Motor neuron (in vitro differentiated cells): ENCODE results near the gene VWA2. TPM values are rescaled to one million over a fixed set of nuclear protein-coding genes. Genes with fewer than 3 reads are reported as not detected.

Experiments used
- ATAC-seq, 8 experiments: fragments of 200-7000 bp; cut with Tn5 transposase; replicated peaks in 6 of 8; 2 replicates each; pipeline ENCODE4 v1.8.0; 2021; ENCODE audit warnings: mild to moderate bottlenecking in 8 of 8, moderate library complexity in 8 of 8
- H3K27ac ChIP-seq, 2 donors: fragments of 250-450 bp; sonication (Bioruptor Pico); 2 replicates each; pipeline ENCODE4 v1.9.0; 2021; ENCODE audit warnings: antibody characterized with exemption in 2 of 2, mild to moderate bottlenecking in 2 of 2, moderate library complexity in 1 of 2
- H3K4me1 ChIP-seq, 2 donors: fragments of 250-450 bp; sonication (Bioruptor Pico); replicated peaks in 1 of 2; 2 replicates each; pipeline ENCODE4 v1.6.1; 2021; ENCODE audit warnings: antibody characterized with exemption in 2 of 2, mild to moderate bottlenecking in 2 of 2, moderate library complexity in 1 of 2
- H3K4me3 ChIP-seq, 5 donors: fragments of 250-450 bp; sonication (Bioruptor Pico); 2 replicates each; pipeline ENCODE4 v1.9.0; 2021; ENCODE audit warnings: antibody characterized with exemption in 5 of 5, mild to moderate bottlenecking in 5 of 5, moderate library complexity in 4 of 5
- WGBS, 10 experiments: fragments of 450-650 bp; shearing (Covaris generic); methylation state at CpG; one replicate each; pipeline ENCODE4 v1.0.0; 2022; 5-methylcytosine and 5-hydroxymethylcytosine counted together
- in situ Hi-C, 9 experiments: fragments of 400-800 bp; cut with MboI; loops; one replicate each; pipeline ENCODE4 v1.15.0; 2021; ENCODE audit warnings: low sequenced_read_pairs in 9 of 9, low pct_unique_long_range_greater_than_20kb in 2 of 9; ENCODE audit not compliant: unreplicated experiment in 9 of 9
- total RNA-seq, 8 experiments: library from RNA; unstranded; fragments of 300-600 nt; gene quantifications; 2 replicates each; pipeline versions ENCODE4 v1.2.3 to v1.2.4, GENCODE V29; 2022

VWA2 gene
- total RNA-seq, 8 experiments from 2014 or later, result 0.08 to 3.3 (median 0.23) TPM; not detected in 1

DNA sequence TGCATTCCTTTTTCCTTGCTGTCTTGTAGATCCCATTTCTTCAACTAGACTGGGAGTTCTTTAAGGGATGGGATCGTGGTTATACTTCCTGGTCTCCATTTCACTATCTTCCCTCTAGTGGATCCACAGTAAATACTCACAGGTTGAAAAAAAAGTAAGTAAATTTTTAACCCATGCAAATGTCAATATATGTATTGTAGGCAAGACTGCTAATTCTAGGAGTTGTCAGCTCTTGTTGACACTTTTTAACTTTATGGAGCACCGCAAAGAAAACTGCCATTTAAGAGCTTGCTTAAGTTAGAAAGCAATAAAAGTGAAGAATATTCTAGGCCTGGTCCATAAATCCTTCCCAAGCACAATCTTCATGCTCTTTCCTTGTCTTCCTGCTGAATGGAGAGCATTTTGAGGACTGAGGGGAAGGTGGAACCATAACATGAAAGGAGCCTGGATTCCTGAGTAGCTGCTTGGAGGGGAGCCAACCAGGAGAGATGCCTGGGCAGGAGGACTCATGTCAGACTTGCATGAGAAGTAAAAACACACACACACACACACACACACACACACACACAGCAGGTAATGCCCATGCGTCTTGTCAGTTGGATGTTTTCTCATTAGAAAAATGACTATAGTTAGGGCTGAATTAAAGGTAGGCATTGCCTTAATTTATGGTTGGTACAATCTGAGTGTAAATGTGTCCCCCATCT is 32.2 kb downstream of the VWA2 start:
- peak in 3 of 8 experiments; percentile 18 to 29 (median 27) for ATAC-seq
- Histone ChIP-seq H3K4me3 (no peak overlapping the region), H3K4me1 (no peaks in the 10 kb centered on the region), H3K27ac (no peak overlapping the region)
- 44 to 100% (median 75%) methylated on average over 1 to 3 of the region's 3 CpGs for WGBS, 10 experiments
- in situ Hi-C loops, result no loop called here

DNA sequence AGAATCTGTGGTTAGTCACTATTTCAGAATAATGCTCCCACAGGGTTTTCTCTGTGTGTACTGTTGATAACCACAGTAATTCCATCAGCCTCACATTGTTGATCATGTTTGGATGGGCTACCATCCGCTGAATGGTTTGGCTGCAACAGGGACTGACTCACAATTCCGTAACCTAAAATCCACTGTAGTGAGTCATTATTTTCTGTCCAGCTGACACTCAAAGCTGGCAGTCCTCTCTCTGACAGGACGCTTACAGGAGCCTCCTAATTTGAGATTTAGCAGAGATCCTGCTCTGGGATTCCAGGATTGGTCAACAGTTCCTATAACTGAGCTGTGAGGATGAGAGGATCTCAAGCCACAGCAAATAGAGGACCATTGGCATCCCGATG is 32.7 kb downstream of the VWA2 start:
- no peak overlapping the region for H3K27ac ChIP-seq
- no peak overlapping the region for H3K4me3 ChIP-seq
- no peaks in the 10 kb centered on the region for H3K4me1 ChIP-seq
- ATAC-seq, result peak in 3 of 8 experiments; percentile 53 to 98 (median 97)
- WGBS, 10 experiments, result 0 to 87% (median 40%) methylated on average over 1 to 3 of the region's 4 CpGs; no CpG with 5 or more reads in 2 of the 10 experiments
- in situ Hi-C loops, result no loop called here

DNA sequence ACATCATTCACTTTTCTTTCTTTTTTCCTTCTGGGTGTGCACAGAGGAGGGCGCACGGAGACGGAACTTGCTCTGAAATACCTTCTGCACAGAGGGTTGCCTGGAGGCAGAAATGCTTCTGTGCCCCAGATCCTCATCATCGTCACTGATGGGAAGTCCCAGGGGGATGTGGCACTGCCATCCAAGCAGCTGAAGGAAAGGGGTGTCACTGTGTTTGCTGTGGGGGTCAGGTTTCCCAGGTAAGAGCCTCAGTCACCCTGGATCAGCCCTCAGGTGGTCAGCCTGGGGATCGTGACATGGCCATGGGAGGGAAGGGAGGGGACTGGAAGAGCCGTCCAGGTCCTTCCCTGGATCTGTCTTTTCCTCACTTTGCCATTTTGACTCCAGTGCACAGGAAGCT is 33.6 kb downstream of the VWA2 start:
- no peak overlapping the region for H3K27ac ChIP-seq
- H3K4me3 ChIP-seq, result no peak overlapping the region
- in situ Hi-C loops, result no loop called here
- 97 to 100% (median 100%) methylated on average over 1 to 4 of the region's 6 CpGs; no CpG with 5 or more reads in 6 of the 10 experiments for WGBS, 10 experiments
- H3K4me1 ChIP-seq, result no peaks in the 10 kb centered on the region
- no peak for ATAC-seq

DNA sequence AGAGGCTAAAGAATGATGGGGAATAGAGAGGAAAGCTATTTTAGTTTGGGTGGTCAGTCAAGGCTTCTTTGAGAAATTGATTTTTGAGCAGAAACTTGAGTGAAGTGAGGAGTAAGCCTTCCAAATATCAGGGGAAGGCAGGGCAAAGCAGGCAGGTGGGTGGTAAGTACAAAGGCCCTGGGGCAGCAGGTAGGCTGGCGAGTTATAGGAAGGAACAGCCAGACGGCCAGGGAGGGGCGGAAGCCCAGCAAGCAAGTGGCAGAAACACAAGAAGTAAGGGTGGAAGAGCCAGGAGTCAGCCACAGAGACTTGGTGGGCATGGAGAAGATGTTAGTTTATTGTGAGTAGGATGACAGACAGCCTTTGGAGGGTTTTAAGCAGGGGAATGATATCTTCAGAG is 34.9 kb downstream of the VWA2 start:
- no peak for ATAC-seq
- Histone ChIP-seq H3K4me3 (no peak overlapping the region), H3K27ac (no peak overlapping the region), H3K4me1 (no peaks in the 10 kb centered on the region)
- WGBS, 10 experiments, result 60 to 100% (median 83%) methylated on average over 1 to 3 of the region's 3 CpGs; no CpG with 5 or more reads in 4 of the 10 experiments
- in situ Hi-C loops, result no loop called here

DNA sequence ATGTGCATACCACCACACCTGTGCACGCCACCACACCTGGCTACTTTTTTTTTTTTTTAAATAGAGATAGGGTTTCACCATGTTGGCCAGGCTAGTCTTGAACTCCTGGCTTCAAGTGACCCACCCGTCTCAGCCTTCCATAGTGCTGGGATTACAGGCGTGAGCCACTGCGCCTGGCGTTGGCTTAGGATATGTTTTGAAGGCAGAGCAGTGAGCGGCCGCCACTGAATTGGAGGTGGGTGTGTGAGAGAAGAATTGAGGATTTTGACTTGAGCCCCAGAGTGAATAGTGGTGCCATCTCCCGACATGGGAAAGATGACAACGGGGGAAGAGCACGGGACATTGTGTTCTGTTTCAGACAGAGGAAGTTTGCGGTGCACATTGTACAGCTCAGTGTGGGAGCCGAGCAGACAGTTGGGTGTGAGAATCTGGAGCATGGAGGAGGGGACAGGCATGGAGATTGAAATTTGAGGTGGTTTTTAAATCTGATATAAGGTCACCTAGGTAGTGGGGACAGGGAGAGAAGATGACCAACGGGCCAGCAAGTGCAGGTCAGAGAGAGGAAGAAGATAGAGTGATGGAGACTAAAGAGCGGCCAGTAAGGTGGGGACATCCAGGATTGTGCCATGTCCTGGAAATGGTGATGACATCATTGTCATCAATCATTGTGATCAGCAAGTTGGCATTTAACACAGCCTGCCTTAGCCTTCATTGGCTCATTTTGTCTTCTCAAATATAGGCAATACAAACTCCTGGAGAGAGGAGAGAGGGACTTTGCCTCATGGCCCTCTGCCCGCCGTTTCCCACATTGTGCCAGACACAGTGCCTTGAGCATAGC is 35.8 kb downstream of the VWA2 start:
- Histone ChIP-seq H3K27ac (no peak overlapping the region), H3K4me1 (no peaks in the 10 kb centered on the region), H3K4me3 (no peak overlapping the region)
- in situ Hi-C loops, result no loop called here
- WGBS, 10 experiments, result 50 to 100% (median 86%) methylated on average over 1 to 7 of the region's 16 CpGs; no CpG with 5 or more reads in 1 of the 10 experiments
- peak in 1 of 8 experiments; percentile 49 for ATAC-seq

DNA sequence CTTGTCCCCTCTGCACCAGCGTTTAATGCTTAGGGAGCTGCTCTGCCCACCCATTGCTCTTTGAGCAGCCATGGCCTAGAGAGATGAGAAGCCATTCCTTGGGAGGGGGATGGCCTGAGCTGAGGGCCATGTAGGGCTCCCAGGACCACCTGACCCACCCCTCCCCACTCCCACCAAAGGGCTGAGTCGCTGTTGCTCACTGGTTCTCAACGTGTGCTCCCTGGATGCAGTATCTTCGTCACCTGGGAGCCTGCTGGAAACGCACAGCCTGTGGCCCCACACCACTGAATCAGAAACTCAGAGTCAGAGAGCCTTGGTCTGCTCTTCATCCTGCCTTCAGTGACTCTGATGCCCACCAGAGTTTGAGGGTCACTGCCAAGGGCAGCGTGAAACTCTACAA is 37.0 kb downstream of the VWA2 start:
- Histone ChIP-seq H3K4me3 (no peak overlapping the region), H3K27ac (no peak overlapping the region), H3K4me1 (no peaks in the 10 kb centered on the region)
- in situ Hi-C loops, result no loop called here
- 67 to 100% (median 90%) methylated on average over 1 to 4 of the region's 6 CpGs; no CpG with 5 or more reads in 3 of the 10 experiments for WGBS, 10 experiments
- ATAC-seq, result peak in 1 of 8 experiments; percentile 39

DNA sequence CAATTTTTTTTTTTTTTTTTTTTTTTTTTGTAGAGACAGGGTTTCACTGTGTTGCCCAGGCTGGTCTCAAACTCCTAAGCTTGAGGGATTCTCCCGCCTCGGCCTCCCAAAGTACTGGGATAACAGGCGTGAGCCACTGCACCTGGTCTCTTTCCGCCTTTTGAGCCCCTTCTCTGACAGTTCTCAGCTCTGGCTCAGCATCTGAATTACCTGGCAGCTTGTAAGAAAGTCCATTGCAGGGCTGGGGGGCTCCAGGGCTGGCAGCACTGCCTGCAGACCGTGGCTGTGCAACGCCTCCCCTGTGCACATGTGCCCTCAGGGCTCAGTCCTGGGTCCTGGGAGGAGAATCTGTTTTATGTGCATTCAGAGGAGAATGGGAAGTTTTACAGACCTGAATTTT is 37.6 kb downstream of the VWA2 start:
- Histone ChIP-seq H3K4me1 (no peaks in the 10 kb centered on the region), H3K27ac (no peak overlapping the region), H3K4me3 (no peak overlapping the region)
- WGBS, 10 experiments, result 0 to 94% (median 80%) methylated on average over 1 to 5 of the region's 6 CpGs; no CpG with 5 or more reads in 5 of the 10 experiments
- in situ Hi-C loops, result no loop called here
- ATAC-seq, result peak in 3 of 8 experiments; percentile 19 to 45 (median 24)

DNA sequence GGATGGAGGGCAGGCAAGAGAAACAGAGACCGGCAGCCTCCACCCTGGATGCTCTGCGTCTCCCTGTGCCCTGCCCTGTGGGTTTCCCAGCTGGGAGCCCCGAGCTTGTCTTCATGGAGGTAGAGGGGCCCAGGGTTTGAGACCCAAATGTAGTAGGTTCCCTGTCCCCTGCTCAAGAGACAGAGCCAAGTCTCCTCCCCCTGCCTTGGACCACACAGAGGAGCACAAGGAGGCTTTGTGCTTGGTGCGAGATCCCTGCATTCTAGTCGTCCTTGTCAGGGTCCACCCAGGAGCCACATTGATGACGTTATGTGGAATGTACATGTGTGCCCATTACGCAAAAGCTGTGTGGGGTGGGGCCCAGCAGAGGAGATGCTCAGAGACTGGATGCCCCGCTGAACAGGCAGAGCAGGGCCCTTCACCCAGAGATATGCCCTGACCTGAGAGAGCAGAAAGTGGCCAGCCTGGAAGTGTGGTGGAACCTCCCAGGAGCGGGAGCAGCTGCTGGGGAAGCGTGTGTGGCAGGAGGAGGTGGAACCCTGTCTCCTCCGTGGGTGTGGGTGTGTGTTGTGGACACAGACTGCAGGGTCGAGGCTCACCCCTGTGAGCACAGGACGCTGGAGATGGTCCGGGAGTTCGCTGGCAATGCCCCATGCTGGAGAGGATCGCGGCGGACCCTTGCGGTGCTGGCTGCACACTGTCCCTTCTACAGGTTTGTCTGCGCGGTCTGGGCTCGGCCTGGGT is 39.3 kb downstream of the VWA2 start:
- ATAC-seq, result peak in 2 of 8 experiments; percentile 16 to 52
- H3K4me1 ChIP-seq, result no peaks in the 10 kb centered on the region
- in situ Hi-C loops, result no loop called here
- H3K4me3 ChIP-seq, result no peak overlapping the region
- H3K27ac ChIP-seq, result no peak overlapping the region
- 20 to 90% (median 72%) methylated on average over 1 to 8 of the region's 22 CpGs; no CpG with 5 or more reads in 6 of the 10 experiments for WGBS, 10 experiments

DNA sequence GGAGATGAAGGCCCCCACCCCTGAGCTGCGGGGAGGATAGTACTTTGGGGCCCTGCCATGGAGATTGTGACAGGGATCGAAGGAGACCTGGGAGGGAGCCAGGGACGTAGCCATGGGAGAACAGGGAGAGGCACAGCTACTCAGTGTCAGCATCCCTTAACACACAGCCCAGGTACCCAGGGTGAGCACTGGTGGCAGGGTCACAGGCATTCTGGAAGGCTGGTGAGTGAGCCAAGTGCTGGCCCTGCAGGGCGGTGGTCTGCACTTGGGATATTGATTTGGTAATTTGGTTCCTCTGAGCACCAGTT is 39.8 kb downstream of the VWA2 start:
- in situ Hi-C loops, result no loop called here
- no peak overlapping the region for H3K27ac ChIP-seq
- no peak overlapping the region for H3K4me3 ChIP-seq
- ATAC-seq, result no peak
- 33 to 90% (median 60%) methylated on average over 1 to 4 of the region's 4 CpGs; no CpG with 5 or more reads in 7 of the 10 experiments for WGBS, 10 experiments
- no peaks in the 10 kb centered on the region for H3K4me1 ChIP-seq

DNA sequence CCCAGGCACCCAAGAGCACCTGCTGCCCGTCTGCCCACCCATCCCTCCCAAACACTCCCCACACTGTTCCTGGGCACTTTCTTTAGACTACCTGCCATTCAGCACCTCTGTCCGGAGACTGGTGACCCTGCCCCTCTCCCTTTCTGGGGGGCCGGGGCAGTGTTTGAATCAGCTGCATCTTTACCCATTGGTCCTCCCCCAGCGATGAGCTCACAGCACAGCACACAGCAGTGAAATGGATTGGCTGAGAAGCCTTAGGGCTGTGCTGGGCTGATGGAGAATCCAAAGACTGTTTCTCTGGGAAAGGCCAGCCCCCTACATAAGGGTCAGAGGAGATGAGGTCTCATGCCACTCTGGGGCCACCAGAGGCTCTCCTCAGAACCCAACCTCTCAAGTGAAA is 40.2 kb downstream of the VWA2 start:
- ATAC-seq, result no peak
- WGBS, 10 experiments, result 80 to 100% (median 85%) methylated on average over 1 to 2 of the region's 4 CpGs; no CpG with 5 or more reads in 6 of the 10 experiments

DNA sequence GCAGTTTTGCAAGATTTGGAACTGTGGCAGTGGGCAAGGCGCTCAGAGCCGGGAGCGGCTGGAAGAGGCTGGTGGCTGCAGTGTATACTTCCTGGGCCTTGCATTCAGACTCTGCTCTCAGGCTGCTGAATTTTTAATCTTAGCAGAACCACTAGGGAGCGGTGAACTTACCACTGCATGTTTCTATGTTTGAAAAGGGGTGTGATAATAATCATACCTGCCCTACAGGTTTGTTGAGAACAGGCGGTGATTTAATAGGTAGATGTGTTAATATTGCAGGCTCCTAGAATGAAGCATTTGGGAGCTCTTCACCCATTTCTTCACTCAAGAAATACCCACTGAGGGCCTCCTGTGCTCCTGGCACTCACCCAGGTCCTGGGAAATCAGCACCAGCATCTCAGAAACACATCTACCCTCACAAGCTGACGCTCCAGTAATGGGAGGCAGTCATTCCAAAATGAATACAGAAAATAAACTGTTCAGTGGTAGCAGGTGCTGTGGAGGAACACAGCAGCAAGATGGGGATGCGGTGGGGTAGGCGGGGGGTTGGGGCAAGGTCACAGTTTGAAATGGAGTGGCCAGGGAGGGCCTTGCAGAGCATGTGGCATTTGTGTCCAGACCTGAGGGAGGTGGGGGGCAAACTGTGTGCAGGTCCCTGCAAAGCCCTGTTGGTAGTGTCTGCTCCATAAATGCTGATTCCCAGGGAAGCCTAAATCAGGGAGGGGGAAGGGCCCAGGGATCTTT is 41.0 kb downstream of the VWA2 start:
- in situ Hi-C loops, result no loop called here
- 77 to 100% (median 90%) methylated on average over 1 to 6 of the region's 8 CpGs; no CpG with 5 or more reads in 2 of the 10 experiments for WGBS, 10 experiments
- Histone ChIP-seq H3K4me3 (no peak overlapping the region), H3K4me1 (no peaks in the 10 kb centered on the region), H3K27ac (no peak overlapping the region)
- no peak for ATAC-seq

More for the DNA sequence above, 40.2 kb downstream of the VWA2 start:
- Histone ChIP-seq H3K27ac (no peak overlapping the region), H3K4me3 (no peak overlapping the region), H3K4me1 (no peaks in the 10 kb centered on the region)
- in situ Hi-C loops, result no loop called here

DNA sequence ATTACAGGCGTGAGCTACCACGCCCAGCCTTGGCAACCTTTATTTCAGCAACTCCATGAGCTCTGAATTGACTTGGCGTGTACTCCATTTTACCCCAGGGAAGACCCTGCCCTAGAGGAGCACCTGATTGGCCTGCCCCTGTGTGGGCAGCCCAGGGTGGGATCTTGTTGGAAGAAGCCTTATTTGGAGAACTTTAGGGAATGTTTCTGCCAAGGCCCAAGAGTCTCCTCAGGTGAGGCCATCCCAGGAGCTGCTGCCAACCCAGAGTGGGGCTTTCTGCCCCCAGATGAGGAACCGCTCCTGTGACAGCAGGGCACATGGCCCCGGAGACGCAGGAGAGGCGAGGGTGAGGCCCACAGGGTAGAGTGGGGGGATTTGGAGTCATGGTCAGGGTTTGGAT is 42.0 kb downstream of the VWA2 start:
- H3K27ac ChIP-seq, result no peak overlapping the region
- no peaks in the 10 kb centered on the region for H3K4me1 ChIP-seq
- H3K4me3 ChIP-seq, result no peak overlapping the region
- no peak for ATAC-seq
- WGBS, 10 experiments, result 55 to 100% (median 80%) methylated on average over 1 to 5 of the region's 7 CpGs; no CpG with 5 or more reads in 4 of the 10 experiments
- in situ Hi-C loops, result no loop called here
